ENCODE results near the gene SCML1. TPM values are rescaled to one million over a fixed set of nuclear protein-coding genes. Genes with fewer than 3 reads are reported as not detected.

SCML1 gene
- total RNA-seq, 1 experiment from 2014 or later = 1.6 TPM

DNA sequence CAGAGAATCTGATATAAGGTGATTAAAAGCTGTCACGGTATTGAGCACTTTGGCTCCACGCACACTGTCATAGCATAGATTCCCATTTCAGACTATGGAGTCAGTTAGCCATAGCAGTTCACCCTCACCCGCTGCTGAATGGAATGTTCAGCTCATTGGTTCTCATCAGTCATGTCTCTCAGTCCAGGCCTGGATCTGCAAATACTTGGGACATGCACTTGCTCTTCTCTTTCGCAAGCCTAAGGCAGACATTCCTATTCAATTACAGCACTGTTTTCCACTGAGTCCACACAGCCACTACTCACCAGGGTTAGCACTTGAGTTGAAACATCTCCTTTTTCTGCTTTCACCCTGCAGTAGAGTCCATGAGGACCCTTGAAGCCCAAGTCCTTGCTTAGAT, 30.6 kb upstream of the SCML1 start:
- Histone ChIP-seq H2BK5ac (ENCODE audit: insufficient read length, low read length) (no peak overlapping the region), H3K4me1 (ENCODE audit: insufficient read depth, low read length) (no peaks in the 10 kb centered on the region), H2AFZ (ENCODE audit: low read length) (no peak overlapping the region), H4K20me1 (ENCODE audit: control insufficient read depth, insufficient read depth, insufficient read length) (no peaks in the 10 kb centered on the region), H3K79me2 (ENCODE audit: insufficient read depth, low read length) (no peaks in the 10 kb centered on the region), H2AK5ac (ENCODE audit: insufficient read length, low read length) (no peak overlapping the region), H3K27me3 (ENCODE audit: insufficient read depth, low read length) (no peaks in the 10 kb centered on the region), H3K23ac (ENCODE audit: insufficient read length, low read depth, low read length) (no peak overlapping the region), H3K9ac (ENCODE audit: extremely low read depth, insufficient read length, low read length) (no peak overlapping the region), H4K91ac (ENCODE audit: insufficient read length, low read depth, low read length) (no peak overlapping the region), H3K23me2 (ENCODE audit: insufficient read length, low read depth, low read length, poor library complexity, severe bottlenecking) (no peaks in the 10 kb centered on the region), H3T11ph (ENCODE audit: low read length) (no peak overlapping the region), H3K9me3 (ENCODE audit: control insufficient read depth, low read depth, low read length) (no peaks in the 10 kb centered on the region), H2BK12ac (ENCODE audit: insufficient read length, low read depth, low read length) (no peak overlapping the region), H3K4me2 (ENCODE audit: insufficient read depth, insufficient read length, low read length) (no peak overlapping the region), H4K8ac (replicated peaks; ENCODE audit: insufficient read length, low read depth, low read length) (no peak overlapping the region), H4K5ac (ENCODE audit: insufficient read length, low read depth, low read length) (no peak overlapping the region), H3K79me1 (ENCODE audit: insufficient read depth, low read depth, low read length, poor library complexity, severe bottlenecking) (no peaks in the 10 kb centered on the region), H3K27ac (ENCODE audit: insufficient read length, low read depth, low read length) (no peak overlapping the region), H2BK15ac (ENCODE audit: low read depth, low read length) (no peak overlapping the region), H2BK120ac (ENCODE audit: low read depth, low read length, poor library complexity, severe bottlenecking) (no peak overlapping the region), H3K18ac (ENCODE audit: insufficient read length, low read depth, low read length) (no peak overlapping the region), H3K14ac (ENCODE audit: insufficient read depth, low read length) (no peak overlapping the region), H3K56ac (ENCODE audit: insufficient read length, low read depth, low read length) (no peak overlapping the region), H3K4ac (ENCODE audit: low read depth, low read length) (no peak overlapping the region), H2BK20ac (ENCODE audit: low read depth, low read length, poor library complexity, severe bottlenecking) (no peak overlapping the region)
- no CpG with 5 or more reads among the region's 4 CpGs for whole genome bisulfite sequencing (ENCODE audit: extremely low coverage, insufficient read length, low lambda C conversion rate)
- Mint-ChIP-seq H3K27ac (no peak overlapping the region), H3K36me3 (ENCODE audit: insufficient read depth in 1 of 3, low read depth in 3 of 3) (no peaks in the 10 kb centered on the region; a peak in 2 of 7 replicates), H3K4me3 (no peak overlapping the region), H3K27me3 (ENCODE audit: low read depth) (peaks cover 3% of the 10 kb centered on the region), H3K9me3 (no peaks in the 10 kb centered on the region), H3K4me1 (no peaks in the 10 kb centered on the region)
- DNase-seq = no peak
- TF ChIP-seq, protein P1, sequence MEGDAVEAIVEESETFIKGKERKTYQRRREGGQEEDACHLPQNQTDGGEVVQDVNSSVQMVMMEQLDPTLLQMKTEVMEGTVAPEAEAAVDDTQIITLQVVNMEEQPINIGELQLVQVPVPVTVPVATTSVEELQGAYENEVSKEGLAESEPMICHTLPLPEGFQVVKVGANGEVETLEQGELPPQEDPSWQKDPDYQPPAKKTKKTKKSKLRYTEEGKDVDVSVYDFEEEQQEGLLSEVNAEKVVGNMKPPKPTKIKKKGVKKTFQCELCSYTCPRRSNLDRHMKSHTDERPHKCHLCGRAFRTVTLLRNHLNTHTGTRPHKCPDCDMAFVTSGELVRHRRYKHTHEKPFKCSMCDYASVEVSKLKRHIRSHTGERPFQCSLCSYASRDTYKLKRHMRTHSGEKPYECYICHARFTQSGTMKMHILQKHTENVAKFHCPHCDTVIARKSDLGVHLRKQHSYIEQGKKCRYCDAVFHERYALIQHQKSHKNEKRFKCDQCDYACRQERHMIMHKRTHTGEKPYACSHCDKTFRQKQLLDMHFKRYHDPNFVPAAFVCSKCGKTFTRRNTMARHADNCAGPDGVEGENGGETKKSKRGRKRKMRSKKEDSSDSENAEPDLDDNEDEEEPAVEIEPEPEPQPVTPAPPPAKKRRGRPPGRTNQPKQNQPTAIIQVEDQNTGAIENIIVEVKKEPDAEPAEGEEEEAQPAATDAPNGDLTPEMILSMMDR (conservative IDR thresholded peaks at IDR 0.05) = no peak
